ENCODE results near the gene CST4. TPM values are rescaled to one million over a fixed set of nuclear protein-coding genes. Genes with fewer than 3 reads are reported as not detected.
"Not testable (repeated sequence)": the region's sequence is repeated elsewhere in the genome, so short reads cannot be mapped to it uniquely, and the experiment has no call there.

The CST4 gene
- total and polyA plus RNA-seq, 10 of the 15 experiments (the other 5 are each of a cell fraction or from before 2014, with no cell fraction given), result not detected

GRCh38 chr20:23635768-23636090 is 53.1 kb downstream of the CST4 start:
- H2AFZ ChIP-seq (ENCODE audit: control insufficient read depth, low read depth, low read length); H3K9ac ChIP-seq (ENCODE audit: control insufficient read depth, insufficient read depth, low read length); CTCF ChIA-PET; BruUV-seq (replicated peaks); H3K36me3 ChIP-seq (ENCODE audit: control insufficient read depth in 2 of 2, insufficient read depth in 2 of 2, low read length in 1 of 2); H3K9me3 ChIP-seq (replicated peaks; ENCODE audit: control insufficient read depth, insufficient read depth, low read length); H4K20me1 ChIP-seq (ENCODE audit: control insufficient read depth, insufficient read depth); intact Hi-C loops (cut with micrococcal nuclease; ENCODE audit: unreplicated experiment); H3K4me3 ChIP-seq; ATAC-seq; FAIRE-seq; DNase-seq (ENCODE audit: low read depth, low spot score); POLR2A ChIA-PET; SMC1A ChIA-PET (ENCODE audit: uncharacterized antibody, unreplicated experiment); H3K79me2 ChIP-seq (ENCODE audit: control insufficient read depth, insufficient read depth, low read length); H3K27ac ChIP-seq (ENCODE audit: control insufficient read depth, insufficient read depth); H3K4me1 ChIP-seq (ENCODE audit: control insufficient read depth, insufficient read depth, low read length); H3K27me3 ChIP-seq (replicated peaks in 1 of 2; ENCODE audit: control insufficient read depth in 2 of 2, insufficient read depth in 2 of 2, low read length in 1 of 2); RAD21 ChIA-PET (ENCODE audit: unreplicated experiment); H3K4me2 ChIP-seq (ENCODE audit: control insufficient read depth, insufficient read depth); in situ Hi-C loops (cut with MboI): not testable (repeated sequence)
- 0% methylated on average over 1 of the region's 2 CpGs for WGBS (ENCODE audit: insufficient coverage, insufficient replicate concordance, low lambda C conversion rate, missing lambda C conversion rate)

Small RNA genes within 50 kb of the gene (small RNA-seq; reads per million reads assigned to genes)
- gene CST2P1, result not detected

Other genes starting within 250 kb of the CST4 start
Only the 7 nearest of the 9 such genes appear.
- not detected in 2 replicates for gene CST8, start 197.9 kb downstream of the CST4 start, total RNA-seq (2014; rRNA removed)
- not detected in 2 replicates for gene CST8, start 197.9 kb downstream of the CST4 start, total RNA-seq (2014; rRNA removed; fragmentation: Illumina TruSeq; extraction: Trizol)
- gene CST8, start 197.9 kb downstream of the CST4 start, total RNA-seq (2021), result not detected in 2 replicates
- not detected in 2 replicates for gene CST8, start 197.9 kb downstream of the CST4 start, polyA plus RNA-seq (2011; rRNA removed)
- not detected in 2 replicates for gene CST8, start 197.9 kb downstream of the CST4 start, polyA plus RNA-seq (2014; fragmentation: Illumina TruSeq; extraction: Trizol)
- gene CST8, start 197.9 kb downstream of the CST4 start, polyA plus RNA-seq (2014; fragmentation: Nextera tagmentation; extraction: Ambion mirVana), result not detected
- gene CST8, start 197.9 kb downstream of the CST4 start, polyA plus RNA-seq (2014; rRNA removed), result not detected in 2 replicates
- not detected for gene CST8, start 197.9 kb downstream of the CST4 start, polyA plus RNA-seq (2016; fragmentation: Nextera tagmentation; extraction: Ambion mirVana)
- gene CST9L, start 120.6 kb downstream of the CST4 start, total RNA-seq (2014; rRNA removed), result not detected in 2 replicates
- gene CST9L, start 120.6 kb downstream of the CST4 start, total RNA-seq (2014; rRNA removed; fragmentation: Illumina TruSeq; extraction: Trizol), result not detected in 2 replicates
- gene CST9L, start 120.6 kb downstream of the CST4 start, total RNA-seq (2021), result not detected in 2 replicates
- gene CST9L, start 120.6 kb downstream of the CST4 start, polyA plus RNA-seq (2011; rRNA removed), result not detected in 2 replicates
- gene CST9L, start 120.6 kb downstream of the CST4 start, polyA plus RNA-seq (2014; fragmentation: Illumina TruSeq; extraction: Trizol), result not detected in 2 replicates
- gene CST9L, start 120.6 kb downstream of the CST4 start, polyA plus RNA-seq (2014; fragmentation: Nextera tagmentation; extraction: Ambion mirVana), result not detected
- gene CST9L, start 120.6 kb downstream of the CST4 start, polyA plus RNA-seq (2014; rRNA removed), result not detected in 2 replicates
- not detected for gene CST9L, start 120.6 kb downstream of the CST4 start, polyA plus RNA-seq (2016; fragmentation: Nextera tagmentation; extraction: Ambion mirVana)
- not detected in 2 replicates for gene CST9, start 83.1 kb downstream of the CST4 start, total RNA-seq (2014; rRNA removed)
- gene CST9, start 83.1 kb downstream of the CST4 start, total RNA-seq (2014; rRNA removed; fragmentation: Illumina TruSeq; extraction: Trizol), result not detected in 2 replicates
- not detected in 2 replicates for gene CST9, start 83.1 kb downstream of the CST4 start, total RNA-seq (2021)
- gene CST9, start 83.1 kb downstream of the CST4 start, polyA plus RNA-seq (2011; rRNA removed), result not detected in 2 replicates
- gene CST9, start 83.1 kb downstream of the CST4 start, polyA plus RNA-seq (2014; fragmentation: Illumina TruSeq; extraction: Trizol), result not detected in 2 replicates
- not detected for gene CST9, start 83.1 kb downstream of the CST4 start, polyA plus RNA-seq (2014; fragmentation: Nextera tagmentation; extraction: Ambion mirVana)
- gene CST9, start 83.1 kb downstream of the CST4 start, polyA plus RNA-seq (2014; rRNA removed), result not detected in 2 replicates
- gene CST9, start 83.1 kb downstream of the CST4 start, polyA plus RNA-seq (2016; fragmentation: Nextera tagmentation; extraction: Ambion mirVana), result not detected
- gene CST3, start 51.1 kb downstream of the CST4 start, total RNA-seq (2014; rRNA removed), result 54.0 and 74.3 TPM in 2 replicates
- gene CST3, start 51.1 kb downstream of the CST4 start, total RNA-seq (2014; rRNA removed; fragmentation: Illumina TruSeq; extraction: Trizol), result 35.1 and 35.5 TPM in 2 replicates
- 114 and 115 TPM in 2 replicates for gene CST3, start 51.1 kb downstream of the CST4 start, total RNA-seq (2021)
- 8.5 and 20.4 TPM in 2 replicates for gene CST3, start 51.1 kb downstream of the CST4 start, polyA plus RNA-seq (2011; rRNA removed)
- gene CST3, start 51.1 kb downstream of the CST4 start, polyA plus RNA-seq (2014; fragmentation: Illumina TruSeq; extraction: Trizol), result 18.6 and 41.3 TPM in 2 replicates
- 10 to 100 TPM; 11.8 to 22.2 TPM for gene CST3, start 51.1 kb downstream of the CST4 start, polyA plus RNA-seq (2014; fragmentation: Nextera tagmentation; extraction: Ambion mirVana)
- gene CST3, start 51.1 kb downstream of the CST4 start, polyA plus RNA-seq (2014; rRNA removed), result 112 and 116 TPM in 2 replicates
- gene CST3, start 51.1 kb downstream of the CST4 start, polyA plus RNA-seq (2016; fragmentation: Nextera tagmentation; extraction: Ambion mirVana), result 100 to 1,000 TPM; 122 to 127 TPM
- gene CST1, start 61.9 kb upstream of the CST4 start, total RNA-seq (2014; rRNA removed), result not detected in 2 replicates
- gene CST1, start 61.9 kb upstream of the CST4 start, total RNA-seq (2014; rRNA removed; fragmentation: Illumina TruSeq; extraction: Trizol), result not detected in 2 replicates
- gene CST1, start 61.9 kb upstream of the CST4 start, total RNA-seq (2021), result not detected in 2 replicates
- not detected in 2 replicates for gene CST1, start 61.9 kb upstream of the CST4 start, polyA plus RNA-seq (2011; rRNA removed)
- gene CST1, start 61.9 kb upstream of the CST4 start, polyA plus RNA-seq (2014; fragmentation: Illumina TruSeq; extraction: Trizol), result not detected in 2 replicates
- not detected for gene CST1, start 61.9 kb upstream of the CST4 start, polyA plus RNA-seq (2014; fragmentation: Nextera tagmentation; extraction: Ambion mirVana)
- not detected in 2 replicates for gene CST1, start 61.9 kb upstream of the CST4 start, polyA plus RNA-seq (2014; rRNA removed)
- not detected for gene CST1, start 61.9 kb upstream of the CST4 start, polyA plus RNA-seq (2016; fragmentation: Nextera tagmentation; extraction: Ambion mirVana)
- not detected in 2 replicates for gene CST2, start 137.7 kb upstream of the CST4 start, total RNA-seq (2014; rRNA removed)
- gene CST2, start 137.7 kb upstream of the CST4 start, total RNA-seq (2014; rRNA removed; fragmentation: Illumina TruSeq; extraction: Trizol), result not detected in 2 replicates
- not detected in 2 replicates for gene CST2, start 137.7 kb upstream of the CST4 start, total RNA-seq (2021)
- gene CST2, start 137.7 kb upstream of the CST4 start, polyA plus RNA-seq (2011; rRNA removed), result not detected in 2 replicates
- gene CST2, start 137.7 kb upstream of the CST4 start, polyA plus RNA-seq (2014; fragmentation: Illumina TruSeq; extraction: Trizol), result not detected in 2 replicates
- gene CST2, start 137.7 kb upstream of the CST4 start, polyA plus RNA-seq (2014; fragmentation: Nextera tagmentation; extraction: Ambion mirVana), result not detected
- not detected in 2 replicates for gene CST2, start 137.7 kb upstream of the CST4 start, polyA plus RNA-seq (2014; rRNA removed)
- not detected for gene CST2, start 137.7 kb upstream of the CST4 start, polyA plus RNA-seq (2016; fragmentation: Nextera tagmentation; extraction: Ambion mirVana)
- gene CST5, start 190.7 kb upstream of the CST4 start, total RNA-seq (2014; rRNA removed), result not detected in 2 replicates
- gene CST5, start 190.7 kb upstream of the CST4 start, total RNA-seq (2014; rRNA removed; fragmentation: Illumina TruSeq; extraction: Trizol), result not detected in 2 replicates
- not detected in 2 replicates for gene CST5, start 190.7 kb upstream of the CST4 start, total RNA-seq (2021)
- gene CST5, start 190.7 kb upstream of the CST4 start, polyA plus RNA-seq (2011; rRNA removed), result not detected in 2 replicates
- gene CST5, start 190.7 kb upstream of the CST4 start, polyA plus RNA-seq (2014; fragmentation: Illumina TruSeq; extraction: Trizol), result not detected in 2 replicates
- not detected for gene CST5, start 190.7 kb upstream of the CST4 start, polyA plus RNA-seq (2014; fragmentation: Nextera tagmentation; extraction: Ambion mirVana)
- not detected in 2 replicates for gene CST5, start 190.7 kb upstream of the CST4 start, polyA plus RNA-seq (2014; rRNA removed)
- gene CST5, start 190.7 kb upstream of the CST4 start, polyA plus RNA-seq (2016; fragmentation: Nextera tagmentation; extraction: Ambion mirVana), result not detected

Data from GM12878 (cell line).